Transverse colon (tissue), 4 donors: Measurements from ENCODE around the gene LHX8. TPM values are rescaled to one million over a fixed set of nuclear protein-coding genes. Genes with fewer than 3 reads are reported as not detected.

Source experiments
- DNase-seq: peaks from one replicate; pipeline ENCODE4 v3.0.0-alpha.2; 2019
- H3K27ac ChIP-seq, 4 donors: fragments of 200-600 bp; sonication (generic); 2 replicates each; pipeline ENCODE4 v1.5.1; 2016 to 2018; ENCODE audit warnings: inconsistent platforms in 4 of 4
- H3K27me3 ChIP-seq: fragments of 200-600 bp; sonication (generic); 2 replicates; pipeline ENCODE4 v1.5.1; 2017; ENCODE audit warnings: inconsistent platforms
- H3K36me3 ChIP-seq, 4 donors: fragments of 200-600 bp; sonication (generic); 2 replicates each; pipeline ENCODE4 v1.5.1; 2017 to 2019; ENCODE audit warnings: inconsistent platforms in 4 of 4
- H3K4me1 ChIP-seq, 4 donors: fragments of 200-600 bp; sonication (generic); 2 replicates each; pipeline ENCODE4 v1.5.1; 2017 to 2020; ENCODE audit warnings: inconsistent platforms in 4 of 4
- H3K4me3 ChIP-seq, 4 donors: fragments of 200-600 bp; sonication (generic); 1 replicate in 1 of 4; 2 replicates in 3 of 4; pipeline versions ENCODE4 v1.5.1 to v1.6.1; 2017 to 2019; ENCODE audit warnings: inconsistent platforms in 4 of 4
- H3K9me3 ChIP-seq, 2 donors: fragments of 200-600 bp; sonication (generic); 2 replicates each; pipeline ENCODE4 v1.5.1; 2017 to 2019; ENCODE audit warnings: inconsistent platforms in 2 of 2
- EP300 ChIP-seq: sonication (generic); formaldehyde crosslinking; IDR thresholded peaks from one replicate; pipeline ENCODE4 v1.6.1; 2017; ENCODE audit warnings: antibody characterized with exemption, low read depth
- POLR2A ChIP-seq: fragments of 450-650 bp; IDR thresholded peaks from one replicate; pipeline ENCODE4 v1.6.1; 2016; ENCODE audit warnings: antibody characterized with exemption, mild to moderate bottlenecking, moderate library complexity
- POLR2AphosphoS5 ChIP-seq, 3 donors: sonication (generic); formaldehyde crosslinking; IDR thresholded peaks; one replicate each; pipeline ENCODE4 v1.6.1; 2016; ENCODE audit warnings: antibody characterized with exemption in 3 of 3
- WGBS, 2 donors: methylation state at CpG; one replicate each; pipeline ENCODE4 v1.1.5; 2018; ENCODE audit warnings: low coverage in 1 of 2; 5-methylcytosine and 5-hydroxymethylcytosine counted together
- in situ Hi-C, 4 donors: fragments of 200-750 bp; cut with MboI; loops; one replicate each; pipeline versions ENCODE4 v1.15.0 to v1.15.1; 2017; ENCODE audit warnings: low sequenced_read_pairs in 3 of 4, low pct_ligation_motif_present in 1 of 4, low pct_unique_long_range_greater_than_20kb in 1 of 4
- intact Hi-C: fragments of 100-400 bp; cut with DNase I; formaldehyde crosslinking; loops from one replicate; pipeline ENCODE4 v1.15.1; 2023; ENCODE audit warnings: low total_unique reads
- total RNA-seq, 4 donors: library from RNA; depleted of rRNA; stranded (reverse); fragments of >200 nt; gene quantifications; one replicate each; pipeline ENCODE4 v1.1.0, GENCODE V29; 2016
- TF ChIP-seq, protein P1 (sequence below), 5 experiments: fragments of 200-600 bp in 3 of 5; fragments of 450-650 bp in 2 of 5; sonication (generic) in 3 of 5; IDR thresholded peaks; 1 replicate in 2 of 5; 2 replicates in 3 of 5; pipeline ENCODE4 v1.5.1; 2016 to 2017; ENCODE audit warnings: antibody characterized with exemption in 5 of 5, inconsistent platforms in 3 of 5, mild to moderate bottlenecking in 2 of 5, moderate library complexity in 1 of 5

Gene LHX8
- total RNA-seq: not detected

DNA sequence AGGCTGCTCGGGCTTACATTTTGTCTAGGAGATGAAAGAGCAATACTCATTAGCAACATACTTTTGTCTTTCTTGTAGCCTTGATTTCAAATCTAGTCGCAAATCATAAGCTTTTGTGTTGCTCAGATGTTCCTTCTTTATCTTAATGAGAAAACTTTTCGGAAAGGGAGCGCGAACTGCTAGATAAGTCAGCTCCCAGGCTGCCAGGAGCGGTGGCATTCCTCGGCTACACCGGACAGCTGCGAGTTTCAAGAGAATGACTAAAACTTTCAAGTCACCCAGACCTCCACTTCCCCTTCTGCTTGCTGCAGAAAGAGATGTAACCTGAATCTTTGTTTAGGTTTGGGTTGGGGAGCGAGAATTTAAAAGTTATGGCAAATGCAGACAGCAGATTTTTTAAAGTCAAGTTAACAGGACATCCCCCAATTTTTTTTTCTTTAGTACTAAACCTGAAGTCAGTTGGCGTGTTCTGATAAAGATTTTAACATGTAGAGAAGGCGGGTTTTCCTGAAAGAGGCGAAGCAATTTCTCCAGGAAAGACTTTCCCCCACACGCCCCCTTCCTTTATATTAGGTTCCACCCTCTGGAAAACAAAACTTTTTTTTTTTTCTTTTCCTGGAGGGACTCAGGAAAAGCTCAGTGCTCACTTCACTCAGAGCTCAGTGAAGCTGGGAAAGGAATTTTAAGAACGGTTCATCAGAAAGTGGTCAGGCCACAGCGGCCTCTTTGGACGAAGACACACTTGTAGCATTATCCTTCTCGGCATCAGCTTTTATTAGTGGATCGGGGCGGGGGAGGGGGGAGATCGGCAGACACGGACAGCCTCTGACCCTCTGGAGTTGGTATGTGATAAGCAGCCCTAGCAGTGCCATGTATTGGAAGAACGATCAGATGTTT is at the start of gene LHX8:
Gene LHX8, plus strand, starts transcription at position 639 of the 897 bp plus-strand sequence. CDS start 2,227 bp downstream, outside the sequence.
- Histone ChIP-seq H3K27ac (no peak within 1 kb of the TSS), H3K27me3 (peaks cover 100% of the 10 kb centered on the region), H3K4me3 (peak within 1 kb of the TSS in 2 of 4 donors; percentile 19 to 40), H3K9me3 (no peaks in the 10 kb centered on the region), H3K36me3 (no peaks in the 10 kb centered on the region), H3K4me1 (peaks cover 0 to 20% (median 9%) of the 10 kb centered on the region in 4 donors)
- DNase-seq: no peak
- in situ Hi-C loops (no loop called here), intact Hi-C loops (no loop called here)
- 20 to 25% methylated on average over 7 to 23 of the region's 23 CpGs for WGBS, 2 donors
- TF ChIP-seq POLR2AphosphoS5 (IDR thresholded peaks at IDR 0.05) (no peak), POLR2A (no peak), EP300 (no peak)
- TF ChIP-seq, protein P1, sequence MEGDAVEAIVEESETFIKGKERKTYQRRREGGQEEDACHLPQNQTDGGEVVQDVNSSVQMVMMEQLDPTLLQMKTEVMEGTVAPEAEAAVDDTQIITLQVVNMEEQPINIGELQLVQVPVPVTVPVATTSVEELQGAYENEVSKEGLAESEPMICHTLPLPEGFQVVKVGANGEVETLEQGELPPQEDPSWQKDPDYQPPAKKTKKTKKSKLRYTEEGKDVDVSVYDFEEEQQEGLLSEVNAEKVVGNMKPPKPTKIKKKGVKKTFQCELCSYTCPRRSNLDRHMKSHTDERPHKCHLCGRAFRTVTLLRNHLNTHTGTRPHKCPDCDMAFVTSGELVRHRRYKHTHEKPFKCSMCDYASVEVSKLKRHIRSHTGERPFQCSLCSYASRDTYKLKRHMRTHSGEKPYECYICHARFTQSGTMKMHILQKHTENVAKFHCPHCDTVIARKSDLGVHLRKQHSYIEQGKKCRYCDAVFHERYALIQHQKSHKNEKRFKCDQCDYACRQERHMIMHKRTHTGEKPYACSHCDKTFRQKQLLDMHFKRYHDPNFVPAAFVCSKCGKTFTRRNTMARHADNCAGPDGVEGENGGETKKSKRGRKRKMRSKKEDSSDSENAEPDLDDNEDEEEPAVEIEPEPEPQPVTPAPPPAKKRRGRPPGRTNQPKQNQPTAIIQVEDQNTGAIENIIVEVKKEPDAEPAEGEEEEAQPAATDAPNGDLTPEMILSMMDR (IDR thresholded peaks at IDR 0.05): no peak

DNA sequence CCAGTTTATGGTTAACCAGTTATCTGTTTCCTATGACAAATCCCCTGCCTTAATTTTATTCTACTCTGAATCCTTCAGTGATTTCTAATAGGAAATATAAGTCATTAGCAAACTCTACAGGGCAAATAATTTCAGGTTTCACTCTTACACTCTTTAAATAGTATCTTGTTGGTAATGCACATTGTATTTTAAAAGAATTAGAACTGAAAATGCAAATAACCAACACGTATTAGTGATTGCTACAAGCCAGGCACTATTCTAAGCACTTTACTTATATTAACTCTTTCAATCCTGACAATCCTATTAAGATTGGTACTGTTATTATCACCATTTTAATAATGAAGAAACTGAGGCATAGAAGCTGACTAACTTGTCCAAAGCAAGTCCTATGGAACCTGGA is 48.3 kb upstream of the LHX8 start:
- H3K4me3 ChIP-seq: no peak overlapping the region
- H3K4me1 ChIP-seq: no peaks in the 10 kb centered on the region
- intact Hi-C loops: no loop called here
- WGBS, 2 donors: 33 to 34% methylated on average over 1 of the region's 1 CpG
- in situ Hi-C loops: no loop called here
- no peak overlapping the region for H3K27ac ChIP-seq
- no peaks in the 10 kb centered on the region for H3K9me3 ChIP-seq
- no peak for DNase-seq
- H3K27me3 ChIP-seq: no peaks in the 10 kb centered on the region
- no peaks in the 10 kb centered on the region for H3K36me3 ChIP-seq
- no peak for TF ChIP-seq EP300
- no peak for TF ChIP-seq POLR2A
- TF ChIP-seq POLR2AphosphoS5 (IDR thresholded peaks at IDR 0.05): no peak
- TF ChIP-seq, protein P1 (IDR thresholded peaks at IDR 0.05): no peak

DNA sequence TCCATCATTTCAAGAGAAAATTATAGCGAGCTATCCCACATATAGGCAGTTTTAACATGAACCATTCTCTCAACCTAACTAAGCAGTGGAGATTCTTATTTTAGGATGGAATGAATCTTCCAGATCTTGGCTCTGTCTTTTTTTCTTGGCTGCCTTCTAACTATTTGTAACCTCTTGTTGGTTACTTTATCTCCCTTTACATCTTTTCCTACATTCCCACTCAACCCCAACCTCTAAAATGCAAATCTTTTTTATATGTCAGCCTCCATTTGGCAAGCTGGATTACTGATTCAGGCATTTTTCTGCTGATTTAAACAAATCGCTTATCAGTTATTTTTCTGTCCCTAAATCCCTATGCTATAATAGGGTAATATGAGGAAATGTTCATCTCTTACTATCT is 46.9 kb upstream of the LHX8 start:
- TF ChIP-seq POLR2AphosphoS5 (IDR thresholded peaks at IDR 0.05) (no peak), POLR2A (no peak), EP300 (no peak)
- TF ChIP-seq, protein P1 (IDR thresholded peaks at IDR 0.05): no peak
- Histone ChIP-seq H3K4me1 (no peaks in the 10 kb centered on the region), H3K36me3 (no peaks in the 10 kb centered on the region), H3K4me3 (no peak overlapping the region), H3K9me3 (no peaks in the 10 kb centered on the region), H3K27ac (no peak overlapping the region), H3K27me3 (no peaks in the 10 kb centered on the region)
- 83 to 84% methylated on average over 2 of the region's 2 CpGs for WGBS, 2 donors
- in situ Hi-C loops: no loop called here
- intact Hi-C loops: no loop called here
- no peak for DNase-seq

DNA sequence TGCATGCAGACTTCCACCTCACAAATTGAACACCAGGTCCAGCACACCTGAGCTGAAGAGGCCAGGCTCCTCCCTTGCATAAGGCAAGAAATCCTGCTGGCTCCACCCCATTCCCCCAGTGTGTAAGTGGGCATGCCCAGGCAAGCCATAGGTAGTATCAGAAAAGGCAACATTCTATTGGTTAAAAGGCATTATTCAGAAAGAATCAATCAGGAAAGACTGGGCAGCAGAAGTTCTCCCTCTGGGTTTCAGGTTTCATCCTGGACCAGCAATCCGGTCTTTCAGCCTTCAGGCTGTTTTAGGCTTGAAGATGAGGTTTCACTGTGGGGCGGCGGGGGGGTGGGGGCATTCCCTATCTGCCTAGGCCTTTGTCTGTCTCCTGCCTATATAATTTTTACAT is 42.0 kb upstream of the LHX8 start:
- TF ChIP-seq POLR2AphosphoS5 (IDR thresholded peaks at IDR 0.05): no peak
- no peak for TF ChIP-seq EP300
- TF ChIP-seq, protein P1 (IDR thresholded peaks at IDR 0.05): no peak
- no peak for TF ChIP-seq POLR2A
- intact Hi-C loops (no loop called here), in situ Hi-C loops (no loop called here)
- Histone ChIP-seq H3K27me3 (no peaks in the 10 kb centered on the region), H3K4me1 (no peaks in the 10 kb centered on the region), H3K27ac (no peak overlapping the region), H3K36me3 (no peaks in the 10 kb centered on the region), H3K4me3 (no peak overlapping the region), H3K9me3 (no peaks in the 10 kb centered on the region)
- no peak for DNase-seq
- whole genome bisulfite sequencing, 2 donors: 79% methylated on average over 3 of the region's 3 CpGs; no CpG with 5 or more reads in 1 of the 2 donors
